GM12801 (cell line): ENCODE measurements around the gene SCYL1.

Experiments used
- CTCF ChIP-seq: IDR thresholded peaks from one replicate; pipeline ENCODE4 v1.5.1; 2011; ENCODE audit warnings: control low read depth; ENCODE audit not compliant: insufficient read length; ENCODE audit errors: extremely low read depth

SCYL1 gene

DNA sequence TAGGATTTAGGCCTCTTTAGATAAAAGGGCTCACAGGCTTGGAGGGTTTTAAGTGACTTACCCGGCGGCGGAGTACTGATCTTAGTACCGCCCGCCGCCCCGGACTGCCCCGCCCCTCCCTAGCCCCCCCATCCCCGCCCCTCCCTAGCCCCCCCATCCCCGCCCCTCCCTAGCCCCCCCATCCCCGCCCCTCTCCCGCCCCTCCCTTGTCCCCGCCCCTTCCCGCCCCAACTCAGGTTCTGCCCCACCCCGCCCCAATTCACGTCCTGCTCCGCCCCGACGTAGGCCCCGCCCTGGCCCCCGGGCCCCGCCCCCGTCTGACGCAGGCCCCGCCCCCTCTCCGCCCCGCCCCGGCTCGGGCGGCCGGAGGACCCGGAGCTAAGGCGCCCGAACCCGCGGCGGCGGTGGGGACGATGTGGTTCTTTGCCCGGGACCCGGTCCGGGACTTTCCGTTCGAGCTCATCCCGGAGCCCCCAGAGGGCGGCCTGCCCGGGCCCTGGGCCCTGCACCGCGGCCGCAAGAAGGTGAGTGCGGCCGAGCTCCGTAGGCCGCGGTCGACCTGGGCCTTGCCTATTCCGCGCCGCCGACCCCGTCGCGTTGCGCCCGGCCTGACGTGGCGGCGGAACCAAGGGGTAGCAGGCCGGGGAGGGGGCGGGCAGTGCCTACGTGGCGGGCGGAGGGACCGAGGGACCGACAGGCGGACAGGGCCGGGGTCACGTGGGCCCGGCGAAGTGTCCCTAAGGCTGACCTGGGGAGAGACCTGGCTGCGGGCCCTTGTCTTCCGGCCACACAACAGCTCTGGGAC lies at the start of gene SCYL1:
SCYL1 (plus strand) TSS at position 343 of the 805 bp plus-strand sequence; CDS start at position 414, 71 bp downstream.
- TF ChIP-seq CTCF, result no peak

DNA sequence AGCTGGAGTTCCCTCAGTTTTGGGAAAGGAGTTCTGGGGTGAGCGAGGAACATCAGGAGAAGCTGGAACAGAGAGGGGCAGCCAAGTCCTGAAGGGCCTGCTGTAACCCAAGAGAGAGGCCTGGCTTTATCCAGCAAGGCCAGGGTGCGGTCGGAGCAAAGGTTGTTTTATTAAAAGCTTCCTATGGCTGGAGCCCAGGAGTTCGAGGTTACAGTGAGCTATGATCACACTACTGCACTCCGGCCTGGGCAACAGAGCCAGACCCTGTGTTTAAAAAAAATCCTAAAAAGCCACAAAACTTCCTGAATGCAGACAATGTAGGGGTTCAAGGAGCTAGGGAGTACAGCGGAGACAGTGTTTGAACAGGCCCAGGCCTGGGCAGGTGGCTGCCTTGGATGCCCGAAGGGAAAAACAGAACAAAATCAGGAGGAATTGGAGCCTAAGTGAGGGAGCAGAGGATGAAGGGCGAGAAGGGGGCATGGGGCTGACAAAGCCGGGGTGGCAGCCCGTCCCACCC lies 48.2 kb upstream of the SCYL1 start:
- no peak for TF ChIP-seq CTCF

DNA sequence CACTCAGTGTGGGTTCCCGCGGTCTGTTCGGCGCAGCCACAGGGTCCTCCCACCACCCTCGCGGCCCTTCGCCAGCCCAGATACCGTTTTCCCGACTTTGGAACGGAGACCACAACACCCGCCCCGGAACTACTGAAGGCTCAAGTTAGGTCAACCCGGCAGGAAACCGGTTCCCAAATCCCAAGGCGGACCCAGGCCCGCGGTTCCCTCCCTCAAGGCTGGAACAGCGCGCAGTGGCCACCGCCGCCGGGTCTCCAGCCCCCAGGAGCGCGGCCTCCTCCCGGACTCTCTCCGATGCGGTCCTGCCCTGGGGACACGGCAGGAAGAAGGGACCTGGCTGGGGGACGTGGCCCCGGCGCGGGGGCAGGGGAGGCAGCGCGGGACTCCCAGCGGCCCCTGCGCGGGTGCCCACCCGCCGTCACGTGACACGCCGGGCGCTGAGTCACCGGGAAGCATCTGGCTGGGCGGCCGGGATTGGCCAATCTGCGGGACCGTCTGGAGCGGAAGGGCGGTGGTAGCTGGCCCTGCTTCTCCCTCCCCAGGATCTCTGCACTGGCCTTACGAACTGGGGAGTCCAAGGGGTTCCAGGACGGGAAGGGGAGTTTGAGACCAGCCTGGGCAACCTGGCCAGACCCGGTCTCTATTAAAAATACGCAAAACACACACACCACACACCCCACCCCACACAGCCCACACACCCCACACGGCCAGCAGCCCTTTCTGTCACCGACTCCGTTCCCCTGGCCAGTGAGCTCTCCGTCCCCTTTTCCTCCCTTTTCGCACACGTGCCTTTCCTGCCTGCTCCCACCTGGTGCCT lies 47.5 kb upstream of the SCYL1 start:
- TF ChIP-seq CTCF, result no peak

GRCh38 chr11:65478388-65479183 lies 46.3 kb upstream of the SCYL1 start:
- no peak for TF ChIP-seq CTCF

GRCh38 chr11:65479184-65480145 lies 45.4 kb upstream of the SCYL1 start:
- TF ChIP-seq CTCF, result no peak

- no peak for TF ChIP-seq CTCF
Observed at GRCh38 chr11:65482306-65482850, 42.5 kb upstream of the SCYL1 start.
